B cell (primary cell): ENCODE results near the gene MECR. TPM values are rescaled to one million over a fixed set of nuclear protein-coding genes. Genes with fewer than 3 reads are reported as not detected.

ENCODE experiments used
- ATAC-seq: fragments of 200-7000 bp; cut with Tn5 transposase; one replicate; pipeline ENCODE4 v1.10.0; 2021; ENCODE audit warnings: low read depth, mild to moderate bottlenecking, moderate number of reproducible peaks, moderate library complexity
- CTCF ChIA-PET: fragments of 350-600 bp; sonication (Branson Sonifier 250); formaldehyde crosslinking; loops from one replicate; lab custom pipeline; 2021; ENCODE audit warnings: antibody characterized with exemption, inconsistent platforms; lab: Charles Lee
- POLR2A ChIA-PET: fragments of 350-600 bp; sonication (Branson Sonifier 250); formaldehyde crosslinking; loops from one replicate; lab custom pipeline; 2021; ENCODE audit warnings: antibody characterized with exemption; lab: Charles Lee
- DNase-seq: peaks from one replicate; pipeline ENCODE4 v3.0.0; 2013
- H2AFZ ChIP-seq: 2 replicates; pipeline ENCODE4 v1.6.1; 2012; ENCODE audit warnings: mild to moderate bottlenecking, low read depth, low read length; ENCODE audit not compliant: insufficient read depth, poor library complexity, severe bottlenecking
- H3K27ac ChIP-seq, 2 donors: 1 replicate in 1 of 2; 2 replicates in 1 of 2; pipeline ENCODE4 v1.5.1; 2012 to 2013; ENCODE audit warnings: low read length in 2 of 2, mild to moderate bottlenecking in 2 of 2, moderate library complexity in 1 of 2
- H3K27me3 ChIP-seq, 4 experiments: fragments of 200-600 bp in 1 of 4; sonication (generic) in 1 of 4; replicated peaks in 1 of 4; 1 replicate in 2 of 4; 2 replicates in 2 of 4; pipeline versions ENCODE4 v1.6.1 to v1.7.0; 2013 to 2016; ENCODE audit warnings: low read length in 3 of 4, mild to moderate bottlenecking in 2 of 4, mixed read lengths in 1 of 4, moderate library complexity in 1 of 4; ENCODE audit not compliant: insufficient read depth in 4 of 4, control insufficient read depth in 3 of 4; ENCODE audit errors: control extremely low read depth in 1 of 4
- H3K36me3 ChIP-seq, 2 experiments: replicated peaks in 1 of 2; 1 replicate in 1 of 2; 2 replicates in 1 of 2; pipeline versions ENCODE4 v1.6.1 to v1.7.1; 2013; ENCODE audit warnings: low read length in 1 of 2; ENCODE audit not compliant: insufficient read depth in 2 of 2, control insufficient read depth in 1 of 2; ENCODE audit errors: control extremely low read depth in 1 of 2, extremely low read depth in 1 of 2
- H3K4me1 ChIP-seq, 2 donors: fragments of 200-600 bp in 1 of 2; sonication (generic) in 1 of 2; 1 replicate in 1 of 2; 2 replicates in 1 of 2; pipeline versions ENCODE4 v1.5.1 to v1.6.1; 2013 to 2017; ENCODE audit warnings: low read length in 2 of 2; ENCODE audit not compliant: control insufficient read depth in 2 of 2, insufficient read depth in 2 of 2
- H3K4me2 ChIP-seq: replicated peaks from 2 replicates; pipeline ENCODE3; 2012; ENCODE audit warnings: mild to moderate bottlenecking, low read depth, low read length; ENCODE audit not compliant: poor library complexity, severe bottlenecking
- H3K4me3 ChIP-seq, 5 experiments: fragments of 200-600 bp in 1 of 5; sonication (generic) in 1 of 5; 1 replicate in 3 of 5; 2 replicates in 2 of 5; pipeline versions ENCODE4 v1.5.1 to v1.7.0; 2011 to 2016; ENCODE audit warnings: low read length in 4 of 5, mild to moderate bottlenecking in 4 of 5, low read depth in 2 of 5, control low read depth in 1 of 5, moderate library complexity in 1 of 5; ENCODE audit not compliant: insufficient read depth in 1 of 5; ENCODE audit errors: control extremely low read depth in 1 of 5, extremely low read depth in 1 of 5
- H3K79me2 ChIP-seq: fragments of 200-600 bp; sonication (generic); one replicate; pipeline ENCODE4 v1.6.0; 2016; ENCODE audit warnings: low read length; ENCODE audit not compliant: control insufficient read depth, insufficient read depth
- H3K9ac ChIP-seq: fragments of 200-600 bp; sonication (generic); 2 replicates; pipeline ENCODE4 v1.6.1; 2017; ENCODE audit warnings: mild to moderate bottlenecking, low read length, moderate library complexity
- H3K9me3 ChIP-seq, 3 donors: one replicate each; pipeline versions ENCODE4 v1.6.1 to v1.7.1; 2013; ENCODE audit warnings: low read length in 2 of 3; ENCODE audit not compliant: control insufficient read depth in 2 of 3, insufficient read depth in 1 of 3; ENCODE audit errors: control extremely low read depth in 1 of 3
- H4K20me1 ChIP-seq: 2 replicates; pipeline ENCODE4 v1.6.0; 2012; ENCODE audit warnings: mild to moderate bottlenecking, low read length; ENCODE audit not compliant: insufficient read depth, control insufficient read depth, poor library complexity, severe bottlenecking
- H3K27ac Mint-ChIP-seq: one replicate; pipeline ENCODE4 v1.8.0; 2021; ENCODE audit warnings: mixed read lengths
- H3K27me3 Mint-ChIP-seq: one replicate; pipeline ENCODE4 v1.8.0; 2021; ENCODE audit warnings: mixed read lengths
- H3K4me1 Mint-ChIP-seq: one replicate; pipeline ENCODE4 v1.8.0; 2021; ENCODE audit warnings: mixed read lengths
- H3K4me3 Mint-ChIP-seq: one replicate; pipeline ENCODE4 v1.8.0; 2021; ENCODE audit warnings: mixed read lengths
- H3K9me3 Mint-ChIP-seq: one replicate; pipeline ENCODE4 v1.8.0; 2022; ENCODE audit warnings: mixed read lengths; ENCODE audit not compliant: insufficient read depth
- CTCF ChIP-seq: fragments of 200-600 bp; IDR thresholded peaks from one replicate; pipeline ENCODE4 v1.8.0; 2022; ENCODE audit warnings: antibody characterized with exemption, mild to moderate bottlenecking
- EZH2 ChIP-seq: IDR thresholded peaks from 2 replicates; pipeline ENCODE4 v1.6.1; 2012; ENCODE audit warnings: borderline replicate concordance, low read depth, mild to moderate bottlenecking, moderate library complexity, low read length; ENCODE audit not compliant: insufficient read depth, poor library complexity, severe bottlenecking
- WGBS: methylation state at CpG from one replicate; pipeline ENCODE4 v1.1.5; 2013; ENCODE audit warnings: missing lambda C conversion rate; ENCODE audit not compliant: insufficient coverage; 5-methylcytosine and 5-hydroxymethylcytosine counted together
- intact Hi-C: fragments of 100-400 bp; cut with micrococcal nuclease; formaldehyde crosslinking; loops from one replicate; pipeline ENCODE4 v1.10.0; 2022
- polyA plus RNA-seq: library from polyadenylated mRNA; depleted of rRNA; stranded (reverse); fragments of >200 nt; gene quantifications from 2 replicates; pipeline ENCODE4 v1.2.3, GENCODE V29; 2012
- total RNA-seq, 2 donors: library from RNA; stranded (reverse); fragments of 120-200 nt in 1 of 2; gene quantifications; 1 replicate in 1 of 2; 2 replicates in 1 of 2; pipeline versions ENCODE4 v1.2.3 to v1.2.4, GENCODE V29; 2013 to 2022

The MECR gene
- total and polyA plus RNA-seq, 2 donors (not counting 1 experiment from before 2014, with no cell fraction given), result 15.9 to 16.2 TPM

GRCh38 chr1:29243871-29244200 is 13.1 kb upstream of the MECR start:
- Mint-ChIP-seq H3K4me1 (peaks cover 2% of the 10 kb centered on the region), H3K27ac (no peak overlapping the region), H3K27me3 (peaks cover 30% of the 10 kb centered on the region), H3K9me3 (no peaks in the 10 kb centered on the region), H3K4me3 (no peak overlapping the region)
- intact Hi-C loops, result no loop called here
- Histone ChIP-seq H4K20me1 (no peaks in the 10 kb centered on the region), H3K9me3 (no peaks in the 10 kb centered on the region), H3K9ac (no peak overlapping the region), H3K79me2 (no peaks in the 10 kb centered on the region), H3K4me3 (no peak overlapping the region), H3K4me2 (no peak overlapping the region), H2AFZ (no peak overlapping the region), H3K4me1 (no peaks in the 10 kb centered on the region), H3K27ac (no peak overlapping the region), H3K27me3 (peaks cover 0 to 13% (median 4%) of the 10 kb centered on the region in 4 experiments), H3K36me3 (no peaks in the 10 kb centered on the region)
- TF ChIP-seq EZH2 (no peak), CTCF (no peak)
- ATAC-seq (no peak), DNase-seq (no peak)
- ChIA-PET POLR2A (no interaction called here), CTCF (interaction anchor here (1.1 to 1.3 kb wide), 2 partner anchors 13 to 1136 kb away, joined by 3 to 4 read pairs; partner anchors contain the start of gene MECR)
- WGBS, result 70% methylated on average over 3 of the region's 3 CpGs

DNA sequence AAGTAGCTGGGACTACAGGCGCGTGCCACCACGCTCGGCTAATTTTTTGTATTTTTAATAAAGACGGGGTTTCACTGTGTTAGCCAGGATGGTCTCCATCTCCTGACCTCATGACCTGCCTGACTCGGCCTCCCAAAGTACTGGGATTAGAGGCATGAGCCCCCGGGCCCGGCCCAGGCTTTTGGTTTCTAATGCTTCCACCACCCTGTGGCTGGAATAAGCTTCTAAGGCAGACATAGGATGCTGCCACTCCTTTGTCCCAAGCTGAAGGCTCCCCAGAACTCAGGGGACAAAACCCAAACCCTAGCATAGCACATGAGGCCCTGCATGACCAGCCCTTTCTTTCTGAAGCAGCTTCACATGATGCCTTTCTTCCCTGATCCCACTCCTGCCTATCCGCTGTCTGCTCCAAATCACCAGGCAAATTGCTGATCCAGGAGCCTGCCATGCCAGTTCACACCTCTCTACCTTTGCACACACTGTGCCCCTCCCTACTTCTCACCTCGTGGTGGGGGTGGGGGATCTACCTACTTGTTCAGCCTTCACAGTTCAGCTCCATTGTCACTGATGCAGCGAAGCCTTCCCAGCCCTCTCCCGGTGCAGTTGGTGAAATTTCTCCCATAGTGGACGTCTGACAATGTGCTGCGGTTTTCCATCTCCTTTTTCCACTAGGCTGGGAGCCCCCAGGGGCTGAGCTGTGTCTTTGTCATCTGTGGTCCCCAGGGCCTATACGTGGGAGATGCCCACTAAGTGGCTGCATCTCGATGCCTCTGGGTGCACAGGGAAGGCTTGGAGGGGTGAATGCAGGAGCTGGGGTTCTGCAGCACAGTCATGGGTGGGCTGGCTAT is 12.5 kb upstream of the MECR start:
- intact Hi-C loops, result no loop called here
- H3K9me3 Mint-ChIP-seq, result no peaks in the 10 kb centered on the region
- Histone ChIP-seq H3K27ac (no peak overlapping the region), H3K79me2 (no peaks in the 10 kb centered on the region), H3K9me3 (no peaks in the 10 kb centered on the region), H4K20me1 (no peaks in the 10 kb centered on the region), H3K4me1 (peaks cover 3 to 4% of the 10 kb centered on the region in 2 donors), H3K27me3 (peaks cover 0 to 19% (median 6%) of the 10 kb centered on the region in 4 experiments), H3K36me3 (no peaks in the 10 kb centered on the region), H3K4me2 (no peak overlapping the region), H3K9ac (no peak overlapping the region), H3K4me3 (no peak overlapping the region), H2AFZ (no peak overlapping the region)
- DNase-seq (no peak), ATAC-seq (no peak)
- WGBS, result 80% methylated on average over 14 of the region's 16 CpGs
- H3K27ac Mint-ChIP-seq, result no peak overlapping the region
- ChIA-PET POLR2A (no interaction called here), CTCF (interaction anchor here (1.1 to 1.3 kb wide), 2 partner anchors 12 to 1137 kb away, joined by 3 to 4 read pairs; partner anchors contain the start of gene MECR)
- H3K27me3 Mint-ChIP-seq, result peaks cover 31% of the 10 kb centered on the region
- H3K4me1 Mint-ChIP-seq, result peaks cover 6% of the 10 kb centered on the region
- no peak for TF ChIP-seq CTCF
- no peak for TF ChIP-seq EZH2
- H3K4me3 Mint-ChIP-seq, result no peak overlapping the region
